Liver (tissue), 3 donors: Measurements from ENCODE around the gene COMMD1.
"Not testable (repeated sequence)": the region's sequence is repeated elsewhere in the genome, so short reads cannot be mapped to it uniquely, and the experiment has no call there.

ENCODE experiments used
- CTCF ChIP-seq: fragments of 150-350 bp; IDR thresholded peaks from 2 replicates; pipeline ENCODE4 v1.5.1; 2017; ENCODE audit warnings: improper control_type of control experiment, low read depth, low read length; ENCODE audit not compliant: missing input control
- EGR1 ChIP-seq, 2 donors: IDR thresholded peaks; 2 replicates each; pipeline ENCODE4 v1.6.1; 2016 to 2018; ENCODE audit warnings: antibody characterized with exemption in 2 of 2, low read depth in 2 of 2
- FOXA1 ChIP-seq: IDR thresholded peaks from 2 replicates; pipeline ENCODE4 v1.6.1; 2016; ENCODE audit warnings: antibody characterized with exemption
- GABPA ChIP-seq, 2 donors: IDR thresholded peaks in 1 of 2; conservative IDR thresholded peaks in 1 of 2; 2 replicates each; pipeline ENCODE4 v1.6.1; 2016; ENCODE audit warnings: antibody characterized with exemption in 2 of 2, mild to moderate bottlenecking in 1 of 2, moderate library complexity in 1 of 2
- HNF4A ChIP-seq, 2 donors: conservative IDR thresholded peaks; 2 replicates each; pipeline ENCODE4 v1.6.1; 2016; ENCODE audit warnings: antibody characterized with exemption in 2 of 2, mild to moderate bottlenecking in 2 of 2
- JUND ChIP-seq, 2 donors: IDR thresholded peaks; 2 replicates each; pipeline ENCODE4 v1.6.1; 2016; ENCODE audit warnings: antibody characterized with exemption in 2 of 2
- RAD21 ChIP-seq, 2 donors: IDR thresholded peaks; 2 replicates each; pipeline ENCODE4 v1.6.1; 2016; ENCODE audit warnings: antibody characterized with exemption in 2 of 2, mild to moderate bottlenecking in 2 of 2
- RXRA ChIP-seq, 2 donors: IDR thresholded peaks; 2 replicates each; pipeline ENCODE4 v1.6.1; 2017 to 2018; ENCODE audit warnings: antibody characterized with exemption in 2 of 2, mild to moderate bottlenecking in 1 of 2
- SP1 ChIP-seq: IDR thresholded peaks from 2 replicates; pipeline ENCODE4 v1.6.1; 2018; ENCODE audit warnings: antibody characterized with exemption, mild to moderate bottlenecking
- TAF1 ChIP-seq: conservative IDR thresholded peaks from 2 replicates; pipeline ENCODE4 v1.6.1; 2016; ENCODE audit warnings: antibody characterized with exemption, mild to moderate bottlenecking
- YY1 ChIP-seq: IDR thresholded peaks from 2 replicates; pipeline ENCODE4 v1.6.1; 2016; ENCODE audit warnings: antibody characterized with exemption, mild to moderate bottlenecking
- TF ChIP-seq, protein P1 (sequence below): IDR thresholded peaks from 2 replicates; pipeline ENCODE4 v1.6.1; 2016; ENCODE audit warnings: antibody characterized with exemption
- TF ChIP-seq, protein P2 (sequence below): IDR thresholded peaks from 2 replicates; pipeline ENCODE4 v1.6.1; 2016; ENCODE audit warnings: antibody characterized with exemption
- TF ChIP-seq, protein P3 (sequence below): IDR thresholded peaks from 2 replicates; pipeline ENCODE4 v1.6.1; 2016; ENCODE audit warnings: antibody characterized with exemption, mild to moderate bottlenecking
- donor health status: healthy.
- donor health status: healthy.

DNA sequence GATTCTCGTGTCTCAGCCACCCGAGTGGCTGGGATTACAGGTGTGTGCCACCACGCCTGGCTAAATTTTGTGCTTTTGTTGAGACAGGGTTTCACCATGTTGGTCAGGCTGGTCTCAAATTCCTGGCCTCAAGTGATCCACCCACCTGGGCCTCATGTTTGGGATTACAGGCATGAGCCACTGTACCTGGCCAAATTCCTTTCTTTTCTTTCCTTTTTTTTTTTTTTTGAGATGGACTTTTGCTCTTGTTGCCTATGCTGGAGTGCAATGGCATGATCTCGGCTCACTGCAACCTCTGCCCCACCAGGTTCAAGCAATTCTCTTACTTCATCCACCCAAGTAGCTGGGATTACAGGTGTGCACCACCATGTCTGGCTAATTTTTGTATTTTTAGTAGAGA, 9.3 kb downstream of the COMMD1 start:
- TF ChIP-seq CTCF; JUND (IDR thresholded peaks at IDR 0.05); YY1; RXRA (IDR thresholded peaks at IDR 0.05); TAF1; RAD21 (IDR thresholded peaks at IDR 0.05); SP1; GABPA (IDR thresholded peaks at IDR 0.05 in 1 of 2, conservative IDR thresholded peaks at IDR 0.05 in 1 of 2); FOXA1; EGR1 (IDR thresholded peaks at IDR 0.05; ENCODE audit: low read depth in 2 of 2): not testable (repeated sequence)
- TF ChIP-seq, protein P1, sequence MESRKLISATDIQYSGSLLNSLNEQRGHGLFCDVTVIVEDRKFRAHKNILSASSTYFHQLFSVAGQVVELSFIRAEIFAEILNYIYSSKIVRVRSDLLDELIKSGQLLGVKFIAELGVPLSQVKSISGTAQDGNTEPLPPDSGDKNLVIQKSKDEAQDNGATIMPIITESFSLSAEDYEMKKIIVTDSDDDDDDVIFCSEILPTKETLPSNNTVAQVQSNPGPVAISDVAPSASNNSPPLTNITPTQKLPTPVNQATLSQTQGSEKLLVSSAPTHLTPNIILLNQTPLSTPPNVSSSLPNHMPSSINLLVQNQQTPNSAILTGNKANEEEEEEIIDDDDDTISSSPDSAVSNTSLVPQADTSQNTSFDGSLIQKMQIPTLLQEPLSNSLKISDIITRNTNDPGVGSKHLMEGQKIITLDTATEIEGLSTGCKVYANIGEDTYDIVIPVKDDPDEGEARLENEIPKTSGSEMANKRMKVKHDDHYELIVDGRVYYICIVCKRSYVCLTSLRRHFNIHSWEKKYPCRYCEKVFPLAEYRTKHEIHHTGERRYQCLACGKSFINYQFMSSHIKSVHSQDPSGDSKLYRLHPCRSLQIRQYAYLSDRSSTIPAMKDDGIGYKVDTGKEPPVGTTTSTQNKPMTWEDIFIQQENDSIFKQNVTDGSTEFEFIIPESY = not testable (repeated sequence)
- TF ChIP-seq, protein P2, sequence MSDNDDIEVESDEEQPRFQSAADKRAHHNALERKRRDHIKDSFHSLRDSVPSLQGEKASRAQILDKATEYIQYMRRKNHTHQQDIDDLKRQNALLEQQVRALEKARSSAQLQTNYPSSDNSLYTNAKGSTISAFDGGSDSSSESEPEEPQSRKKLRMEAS = not testable (repeated sequence)
- TF ChIP-seq, protein P3, sequence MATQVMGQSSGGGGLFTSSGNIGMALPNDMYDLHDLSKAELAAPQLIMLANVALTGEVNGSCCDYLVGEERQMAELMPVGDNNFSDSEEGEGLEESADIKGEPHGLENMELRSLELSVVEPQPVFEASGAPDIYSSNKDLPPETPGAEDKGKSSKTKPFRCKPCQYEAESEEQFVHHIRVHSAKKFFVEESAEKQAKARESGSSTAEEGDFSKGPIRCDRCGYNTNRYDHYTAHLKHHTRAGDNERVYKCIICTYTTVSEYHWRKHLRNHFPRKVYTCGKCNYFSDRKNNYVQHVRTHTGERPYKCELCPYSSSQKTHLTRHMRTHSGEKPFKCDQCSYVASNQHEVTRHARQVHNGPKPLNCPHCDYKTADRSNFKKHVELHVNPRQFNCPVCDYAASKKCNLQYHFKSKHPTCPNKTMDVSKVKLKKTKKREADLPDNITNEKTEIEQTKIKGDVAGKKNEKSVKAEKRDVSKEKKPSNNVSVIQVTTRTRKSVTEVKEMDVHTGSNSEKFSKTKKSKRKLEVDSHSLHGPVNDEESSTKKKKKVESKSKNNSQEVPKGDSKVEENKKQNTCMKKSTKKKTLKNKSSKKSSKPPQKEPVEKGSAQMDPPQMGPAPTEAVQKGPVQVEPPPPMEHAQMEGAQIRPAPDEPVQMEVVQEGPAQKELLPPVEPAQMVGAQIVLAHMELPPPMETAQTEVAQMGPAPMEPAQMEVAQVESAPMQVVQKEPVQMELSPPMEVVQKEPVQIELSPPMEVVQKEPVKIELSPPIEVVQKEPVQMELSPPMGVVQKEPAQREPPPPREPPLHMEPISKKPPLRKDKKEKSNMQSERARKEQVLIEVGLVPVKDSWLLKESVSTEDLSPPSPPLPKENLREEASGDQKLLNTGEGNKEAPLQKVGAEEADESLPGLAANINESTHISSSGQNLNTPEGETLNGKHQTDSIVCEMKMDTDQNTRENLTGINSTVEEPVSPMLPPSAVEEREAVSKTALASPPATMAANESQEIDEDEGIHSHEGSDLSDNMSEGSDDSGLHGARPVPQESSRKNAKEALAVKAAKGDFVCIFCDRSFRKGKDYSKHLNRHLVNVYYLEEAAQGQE = not testable (repeated sequence)
- peak in 1 of 2 donors; percentile 35 for TF ChIP-seq HNF4A (conservative IDR thresholded peaks at IDR 0.05)
